Ovary (tissue), 9 donors: ENCODE results near the gene JAG2. TPM values are rescaled to one million over a fixed set of nuclear protein-coding genes. Genes with fewer than 3 reads are reported as not detected.

Source experiments
- DNase-seq, 5 donors: peaks; one replicate each; pipeline ENCODE4 v3.0.0-alpha.2; 2019 to 2020
- H3K27ac ChIP-seq, 2 donors: fragments of 200-600 bp; one replicate each; pipeline versions ENCODE4 v1.5.1 to v1.8.0; 2019 to 2022
- H3K27me3 ChIP-seq: fragments of 200-600 bp; one replicate; pipeline ENCODE4 v1.8.0; 2022
- H3K36me3 ChIP-seq: fragments of 200-600 bp; sonication (generic); one replicate; pipeline ENCODE4 v1.5.1; 2019
- H3K4me1 ChIP-seq: one replicate; pipeline ENCODE4 v1.8.1; 2013; ENCODE audit warnings: mild to moderate bottlenecking, moderate library complexity; ENCODE audit not compliant: insufficient read depth
- H3K4me3 ChIP-seq: fragments of 200-600 bp; sonication (generic); one replicate; pipeline ENCODE4 v1.5.1; 2017
- H3K9me3 ChIP-seq, 2 donors: fragments of 200-600 bp in 1 of 2; sonication (generic) in 1 of 2; one replicate each; pipeline versions ENCODE4 v1.5.1 to v1.8.1; 2013 to 2019; ENCODE audit warnings: mild to moderate bottlenecking in 1 of 2, moderate library complexity in 1 of 2
- CTCF ChIP-seq, 3 donors: fragments of 450-650 bp in 2 of 3; fragments of 200-600 bp in 1 of 3; IDR thresholded peaks; one replicate each; pipeline versions ENCODE4 v1.5.1 to v1.8.0; 2016 to 2022; ENCODE audit warnings: antibody characterized with exemption in 3 of 3, mild to moderate bottlenecking in 1 of 3
- EP300 ChIP-seq: sonication (generic); formaldehyde crosslinking; IDR thresholded peaks from one replicate; pipeline ENCODE4 v1.6.1; 2017; ENCODE audit warnings: antibody characterized with exemption
- POLR2A ChIP-seq: fragments of 450-650 bp; IDR thresholded peaks from one replicate; pipeline ENCODE4 v1.6.1; 2017; ENCODE audit warnings: antibody characterized with exemption, mild to moderate bottlenecking, moderate library complexity
- WGBS, 3 donors: extraction: QIAGEN DNeasy Blood & Tissue Kit in 1 of 3; methylation state at CpG; one replicate each; pipeline versions ENCODE4 v1.1.5 to v1.1.7; 2013 to 2017; 5-methylcytosine and 5-hydroxymethylcytosine counted together
- intact Hi-C, 4 donors: fragments of 100-400 bp; cut with DNase I; formaldehyde crosslinking; loops; one replicate each; pipeline versions ENCODE4 v1.11.0 to v1.15.1; 2022 to 2023
- polyA plus RNA-seq, 2 donors: library from polyadenylated mRNA; stranded (reverse); fragments of 200-250 nt in 1 of 2; fragments of 350-450 nt in 1 of 2; fragmentation: Illumina TruSeq in 1 of 2; extraction: RNeasy Lipid Tissue Mini Kit (QIAGEN cat#74804) in 1 of 2; gene quantifications; one replicate each; pipeline ENCODE4 v1.2.3, GENCODE V29; 2013 to 2014
- total RNA-seq, 7 donors: library from RNA; depleted of rRNA in 2 of 7; stranded (reverse); fragments of >200 nt in 2 of 7; fragmentation: NEBNext Ultra II Directional in 3 of 7; extraction: Animal tissue kit (Norgen Biotek cat#: 25700) in 3 of 7; gene quantifications; one replicate each; pipeline versions ENCODE4 v1.1.0 to v1.2.4, GENCODE V29; 2016 to 2023
- donor health status: DM: no; HTN: no; CAD: no; lungs with moderate emphysema.
- donor health status: DM: no; HTN: no; CAD: no.
- donor health status: Bipolar disorder and iron deficiency.
- donor health status: DM: yes; HTN: yes; CAD: no.
- donor health status: DM: no; HTN: no; CAD: no.
- donor health status: DM: yes; HTN: yes; CAD: no.

Gene JAG2
- total and polyA plus RNA-seq, 9 donors: 0.78 to 10.2 (median 6.5) TPM

GRCh38 chr14:105119408-105120025 lies 49.1 kb downstream of the JAG2 start:
- no peaks in the 10 kb centered on the region for H3K4me1 ChIP-seq
- TF ChIP-seq EP300: no peak
- no peak for TF ChIP-seq POLR2A
- TF ChIP-seq CTCF (IDR thresholded peaks at IDR 0.05): no peak
- peaks cover 0 to 4% of the 10 kb centered on the region in 2 donors for H3K9me3 ChIP-seq
- no peak overlapping the region for H3K4me3 ChIP-seq
- H3K27me3 ChIP-seq: no peaks in the 10 kb centered on the region
- intact Hi-C loops: no loop called here
- DNase-seq: no peak
- 76 to 77% (median 76%) methylated on average over 12 of the region's 12 CpGs for WGBS, 3 donors
- H3K27ac ChIP-seq: no peak overlapping the region
- no peaks in the 10 kb centered on the region for H3K36me3 ChIP-seq

GRCh38 chr14:105118646-105119407 lies 49.7 kb downstream of the JAG2 start:
- DNase-seq: no peak
- TF ChIP-seq POLR2A (no peak), CTCF (IDR thresholded peaks at IDR 0.05) (no peak), EP300 (no peak)
- Histone ChIP-seq H3K9me3 (peaks cover 0 to 4% of the 10 kb centered on the region in 2 donors), H3K4me1 (no peaks in the 10 kb centered on the region), H3K27ac (no peak overlapping the region), H3K36me3 (no peaks in the 10 kb centered on the region), H3K27me3 (no peaks in the 10 kb centered on the region), H3K4me3 (no peak overlapping the region)
- 64 to 73% (median 66%) methylated on average over 11 of the region's 11 CpGs for WGBS, 3 donors
- intact Hi-C loops: no loop called here

- DNase-seq: no peak
- Histone ChIP-seq H3K4me3 (no peak overlapping the region), H3K9me3 (peaks cover 0 to 4% of the 10 kb centered on the region in 2 donors), H3K27me3 (no peaks in the 10 kb centered on the region), H3K27ac (no peak overlapping the region), H3K36me3 (no peaks in the 10 kb centered on the region), H3K4me1 (no peaks in the 10 kb centered on the region)
- intact Hi-C loops: no loop called here
- 86 to 93% (median 90%) methylated on average over 7 of the region's 7 CpGs for WGBS, 3 donors
- no peak for TF ChIP-seq CTCF (IDR thresholded peaks at IDR 0.05)
- TF ChIP-seq POLR2A: no peak
- no peak for TF ChIP-seq EP300
These were observed 50.7 kb downstream of the JAG2 start for GRCh38 chr14:105117710-105118385.

- Histone ChIP-seq H3K27me3 (no peaks in the 10 kb centered on the region), H3K27ac (no peak overlapping the region), H3K9me3 (peaks cover 0 to 4% of the 10 kb centered on the region in 2 donors), H3K4me1 (no peaks in the 10 kb centered on the region), H3K36me3 (no peaks in the 10 kb centered on the region), H3K4me3 (no peak overlapping the region)
- no peak for DNase-seq
- TF ChIP-seq POLR2A (no peak), CTCF (IDR thresholded peaks at IDR 0.05) (no peak), EP300 (no peak)
- WGBS, 3 donors: 84 to 94% (median 88%) methylated on average over 2 of the region's 2 CpGs
- intact Hi-C loops: no loop called here
These were observed 51.3 kb downstream of the JAG2 start for GRCh38 chr14:105117257-105117646.
